ENCODE measurements around the gene BATF3.

- TF ChIP-seq CTCF (IDR thresholded peaks at IDR 0.05) (no peak), POLR2A (IDR thresholded peaks at IDR 0.05) (no peak), EP300 (IDR thresholded peaks at IDR 0.05) (no peak)
These were observed 717 bp upstream of the BATF3 start for GRCh38 chr1:212700223-212700891.
